Peyer's patch (tissue), 4 donors: ENCODE data around the gene WHRN.

Experiments
- CTCF ChIP-seq, 6 experiments: fragments of 450-650 bp in 4 of 6; fragments of 200-600 bp in 2 of 6; sonication (generic) in 1 of 6; IDR thresholded peaks; one replicate each; pipeline ENCODE4 v1.5.1; 2017 to 2019; ENCODE audit warnings: antibody characterized with exemption in 6 of 6, mild to moderate bottlenecking in 3 of 6, moderate library complexity in 1 of 6
- POLR2A ChIP-seq, 2 donors: fragments of 450-650 bp; IDR thresholded peaks; one replicate each; pipeline ENCODE4 v1.5.1; 2017; ENCODE audit warnings: antibody characterized with exemption in 2 of 2, mild to moderate bottlenecking in 2 of 2, moderate library complexity in 2 of 2

- TF ChIP-seq CTCF (IDR thresholded peaks at IDR 0.05) (no peak), POLR2A (IDR thresholded peaks at IDR 0.05) (no peak)
These were observed 47.9 kb upstream of the WHRN start for GRCh38 chr9:114553202-114553601.
